Measurements from ENCODE around the gene RLN1.

The RLN1 gene

GRCh38 chr9:5292141-5292540 lies 47.5 kb downstream of the RLN1 start:
- Histone ChIP-seq H3K4me1 (ENCODE audit: insufficient read depth, insufficient read length) (no peaks in the 10 kb centered on the region), H3K9ac (ENCODE audit: insufficient read length, low read depth) (no peak overlapping the region), H3K36me3 (ENCODE audit: insufficient read depth, insufficient read length, low read length) (no peaks in the 10 kb centered on the region), H3K27me3 (ENCODE audit: insufficient read depth, insufficient read length) (no peaks in the 10 kb centered on the region), H3K4me3 (ENCODE audit: insufficient read length, low read depth) (no peak overlapping the region), H3K9me3 (ENCODE audit: insufficient read depth, low read length) (no peaks in the 10 kb centered on the region)
- TF ChIP-seq YY1 (IDR thresholded peaks at IDR 0.05; ENCODE audit: insufficient read depth, insufficient read length) (no peak), SUZ12 (IDR thresholded peaks at IDR 0.05; ENCODE audit: extremely low read depth, insufficient read depth, insufficient read length) (no peak), ZNF274 (IDR thresholded peaks at IDR 0.05; ENCODE audit: low read depth, low read length) (no peak)
- DNase-seq (ENCODE audit: low read depth, low spot score) = no peak

GRCh38 chr9:5288591-5288990 lies 51.1 kb downstream of the RLN1 start:
- TF ChIP-seq YY1 (IDR thresholded peaks at IDR 0.05; ENCODE audit: insufficient read depth, insufficient read length) (no peak), ZNF274 (IDR thresholded peaks at IDR 0.05; ENCODE audit: low read depth, low read length) (no peak), SUZ12 (IDR thresholded peaks at IDR 0.05; ENCODE audit: extremely low read depth, insufficient read depth, insufficient read length) (no peak)
- Histone ChIP-seq H3K9me3 (ENCODE audit: insufficient read depth, low read length) (no peaks in the 10 kb centered on the region), H3K4me1 (ENCODE audit: insufficient read depth, insufficient read length) (no peaks in the 10 kb centered on the region), H3K36me3 (ENCODE audit: insufficient read depth, insufficient read length, low read length) (no peaks in the 10 kb centered on the region), H3K4me3 (ENCODE audit: insufficient read length, low read depth) (no peak overlapping the region), H3K9ac (ENCODE audit: insufficient read length, low read depth) (no peak overlapping the region), H3K27me3 (ENCODE audit: insufficient read depth, insufficient read length) (no peaks in the 10 kb centered on the region)
- no peak for DNase-seq (ENCODE audit: low read depth, low spot score)

GRCh38 chr9:5286262-5286661 lies 53.4 kb downstream of the RLN1 start:
- no peaks in the 10 kb centered on the region for H3K4me1 ChIP-seq (ENCODE audit: insufficient read depth, insufficient read length)
- no peaks in the 10 kb centered on the region for H3K27me3 ChIP-seq (ENCODE audit: insufficient read depth, insufficient read length)
- TF ChIP-seq YY1 (IDR thresholded peaks at IDR 0.05; ENCODE audit: insufficient read depth, insufficient read length) (no peak), SUZ12 (IDR thresholded peaks at IDR 0.05; ENCODE audit: extremely low read depth, insufficient read depth, insufficient read length) (no peak), ZNF274 (IDR thresholded peaks at IDR 0.05; ENCODE audit: low read depth, low read length) (no peak)
- no peak overlapping the region for H3K9ac ChIP-seq (ENCODE audit: insufficient read length, low read depth)
- DNase-seq (ENCODE audit: low read depth, low spot score) = no peak
- H3K4me3 ChIP-seq (ENCODE audit: insufficient read length, low read depth) = no peak overlapping the region
- H3K36me3 ChIP-seq (ENCODE audit: insufficient read depth, insufficient read length, low read length) = no peaks in the 10 kb centered on the region
- H3K9me3 ChIP-seq (ENCODE audit: insufficient read depth, low read length) = no peaks in the 10 kb centered on the region

All from NT2/D1 (cell line).